ENCODE data around the gene WDR31.

WDR31 gene

GRCh38 chr9:113269355-113269754 is 70.7 kb downstream of the WDR31 start:
- H3K9me3 ChIP-seq (ENCODE audit: control insufficient read depth, insufficient read depth, low read depth, low read length), result no peaks in the 10 kb centered on the region
- H3K4me1 ChIP-seq (ENCODE audit: control insufficient read depth, insufficient read depth, low read length), result 0 out of 2 replicates have a peak, but pooled peaks cover 3% of the 10 kb centered on the region
- no peak overlapping the region for H3K4me3 ChIP-seq (ENCODE audit: low read depth, low read length)
- H3K27ac ChIP-seq (ENCODE audit: extremely low read depth, low read depth, low read length), result no peak overlapping the region
- ChIA-PET CTCF (interaction anchor here (0.9 to 1.2 kb wide), 3 partner anchors 42 to 386 kb away, joined by 3 to 6 read pairs (median 5); no protein-coding TSS in a partner anchor), POLR2A (interaction anchor here (1.0 kb wide), 1 partner anchor 141 kb away, joined by 3 read pairs; the partner anchor contains the start of genes C9orf43 and POLE3)
- H3K36me3 ChIP-seq (ENCODE audit: control insufficient read depth in 2 of 2, insufficient read depth in 1 of 2, low read length in 2 of 2), result peaks cover 17 to 73% of the 10 kb centered on the region in 2 experiments
- TF ChIP-seq ZNF121 (tag by site-specific recombination; IDR thresholded peaks at IDR 0.05) (no peak), ZNF274 (IDR thresholded peaks at IDR 0.05; ENCODE audit: low read length) (no peak), ZNF274 (tag by site-specific recombination; IDR thresholded peaks at IDR 0.05; ENCODE audit: borderline replicate concordance) (no peak), ZNF596 (tag by site-specific recombination; IDR thresholded peaks at IDR 0.05) (no peak), MYNN (tag by site-specific recombination; IDR thresholded peaks at IDR 0.05; ENCODE audit: borderline replicate concordance) (no peak), ZNF280D (tag by site-specific recombination; IDR thresholded peaks at IDR 0.05) (no peak), ZNF707 (tag by site-specific recombination; IDR thresholded peaks at IDR 0.05) (no peak)

- TF ChIP-seq ATF2 (tag by site-specific recombination; IDR thresholded peaks at IDR 0.05; ENCODE audit: low read depth), result no peak
- TF ChIP-seq ZNF426 (tag by site-specific recombination; IDR thresholded peaks at IDR 0.05), result no peak
- no peak for TF ChIP-seq ZNF26 (tag by site-specific recombination; IDR thresholded peaks at IDR 0.05)
- TF ChIP-seq ZNF391 (tag by site-specific recombination; IDR thresholded peaks at IDR 0.05; ENCODE audit: borderline replicate concordance, low read depth), result no peak
- no peak for TF ChIP-seq ZNF114 (tag by site-specific recombination; IDR thresholded peaks at IDR 0.05)
- TF ChIP-seq KLF1 (tag by site-specific recombination; IDR thresholded peaks at IDR 0.05), result no peak
- TF ChIP-seq ZNF155 (tag by site-specific recombination; IDR thresholded peaks at IDR 0.05), result no peak
- no peak for TF ChIP-seq PRDM4 (tag by site-specific recombination; IDR thresholded peaks at IDR 0.05)
- no peak for TF ChIP-seq ZNF624 (tag by site-specific recombination; IDR thresholded peaks at IDR 0.05)
- Histone ChIP-seq H3K4me3 (ENCODE audit: low read depth, low read length) (no peak overlapping the region), H3K9me3 (ENCODE audit: control insufficient read depth, insufficient read depth, low read depth, low read length) (no peaks in the 10 kb centered on the region), H3K4me1 (ENCODE audit: control insufficient read depth, insufficient read depth, low read length) (no peaks in the 10 kb centered on the region), H3K36me3 (ENCODE audit: control insufficient read depth in 2 of 2, insufficient read depth in 1 of 2, low read length in 2 of 2) (peaks cover 17 to 68% of the 10 kb centered on the region in 2 experiments), H3K27ac (ENCODE audit: extremely low read depth, low read depth, low read length) (no peak overlapping the region)
- CTCF ChIA-PET, result interaction anchor here (0.6 to 0.7 kb wide), 2 partner anchors 61 to 285 kb away, joined by 3 to 4 read pairs; no protein-coding TSS in a partner anchor
- POLR2A ChIA-PET, result no interaction called here
Observed at GRCh38 chr9:113267911-113268566, 72.0 kb downstream of the WDR31 start.

All from HEK293 (cell line).